HEK293T (cell line): ENCODE data around the gene TNS3.

Experiments
- ARNT ChIP-seq: fragments of 450-650 bp; IDR thresholded peaks from 2 replicates; pipeline ENCODE4 v1.6.1; 2017; ENCODE audit warnings: mild to moderate bottlenecking
- BHLHE40 ChIP-seq: fragments of 450-650 bp; IDR thresholded peaks from 2 replicates; pipeline ENCODE4 v1.6.1; 2016; ENCODE audit warnings: mild to moderate bottlenecking, moderate library complexity, borderline replicate concordance
- ELF4 ChIP-seq: fragments of 450-650 bp; IDR thresholded peaks from 2 replicates; pipeline ENCODE4 v1.6.1; 2017; ENCODE audit warnings: antibody characterized with exemption
- FOXK2 ChIP-seq: fragments of 450-650 bp; IDR thresholded peaks from 2 replicates; pipeline ENCODE4 v1.6.1; 2016; ENCODE audit warnings: mild to moderate bottlenecking
- FOXM1 ChIP-seq: fragments of 450-650 bp; IDR thresholded peaks from 2 replicates; pipeline ENCODE4 v1.6.1; 2017; ENCODE audit warnings: mild to moderate bottlenecking, borderline replicate concordance
- LEF1 ChIP-seq: fragments of 450-650 bp; IDR thresholded peaks from 2 replicates; pipeline ENCODE4 v1.6.1; 2017; ENCODE audit warnings: mild to moderate bottlenecking, borderline replicate concordance
- NFRKB ChIP-seq: fragments of 450-650 bp; IDR thresholded peaks from 2 replicates; pipeline ENCODE4 v1.6.1; 2016; ENCODE audit warnings: mild to moderate bottlenecking, moderate library complexity
- SP1 ChIP-seq: fragments of 450-650 bp; IDR thresholded peaks from 2 replicates; pipeline ENCODE4 v1.6.1; 2017
- SUZ12 ChIP-seq: fragments of 450-650 bp; IDR thresholded peaks from 2 replicates; pipeline ENCODE4 v1.6.1; 2016; ENCODE audit warnings: mild to moderate bottlenecking
- TARDBP ChIP-seq: fragments of 450-650 bp; IDR thresholded peaks from 2 replicates; pipeline ENCODE4 v1.6.1; 2016
- ZNF384 ChIP-seq: fragments of 450-650 bp; IDR thresholded peaks from 2 replicates; pipeline ENCODE4 v1.6.1; 2016

- no peak for TF ChIP-seq SUZ12
- no peak for TF ChIP-seq FOXM1
- TF ChIP-seq FOXK2, result no peak
- no peak for TF ChIP-seq ARNT
- TF ChIP-seq ELF4, result no peak
- no peak for TF ChIP-seq SP1
- TF ChIP-seq TARDBP, result no peak
- TF ChIP-seq ZNF384, result no peak
- no peak for TF ChIP-seq LEF1
- no peak for TF ChIP-seq NFRKB
- TF ChIP-seq BHLHE40, result no peak
These were observed 134.9 kb downstream of the TNS3 start for GRCh38 chr7:47446871-47447466.
